Measurements from ENCODE around the gene PASK.
"Not testable (repeated sequence)": the region's sequence is repeated elsewhere in the genome, so short reads cannot be mapped to it uniquely, and the experiment has no call there.

Gene PASK

GRCh38 chr2:241148891-241149674, at the start of gene PASK:
PASK (minus strand) TSS chr2:241149472; CDS start chr2:241143032, 6,440 bp downstream.
- ATAC-seq (ENCODE audit: low read depth) (peak; percentile 89), DNase-seq (ENCODE audit: low spot score) (peak; percentile 98)
- TF ChIP-seq CTCF (IDR thresholded peaks at IDR 0.05; ENCODE audit: poor library complexity, severe bottlenecking), result peak; percentile 1
- Histone ChIP-seq H3K27me3 (ENCODE audit: insufficient read depth, poor library complexity, severe bottlenecking) (no peaks in the 10 kb centered on the region), H3K9me3 (ENCODE audit: severe bottlenecking) (no peaks in the 10 kb centered on the region), H3K36me3 (ENCODE audit: low read depth) (no peaks in the 10 kb centered on the region), H3K27ac (ENCODE audit: poor library complexity, severe bottlenecking) (peak within 1 kb of the TSS; percentile 34), H3K4me1 (ENCODE audit: insufficient read depth, poor library complexity, severe bottlenecking) (peaks cover 6% of the 10 kb centered on the region), H3K4me3 (ENCODE audit: severe bottlenecking) (peak within 1 kb of the TSS; percentile 75)

- no peak for TF ChIP-seq CTCF (IDR thresholded peaks at IDR 0.05; ENCODE audit: poor library complexity, severe bottlenecking)
- ATAC-seq (ENCODE audit: low read depth) (peak; percentile 13; the same call in 2 of the 3 replicates), DNase-seq (ENCODE audit: low spot score) (no peak)
- Histone ChIP-seq H3K27me3 (ENCODE audit: insufficient read depth, poor library complexity, severe bottlenecking) (no peaks in the 10 kb centered on the region), H3K4me1 (ENCODE audit: insufficient read depth, poor library complexity, severe bottlenecking) (no peaks in the 10 kb centered on the region), H3K4me3 (ENCODE audit: severe bottlenecking) (no peak overlapping the region), H3K36me3 (ENCODE audit: low read depth) (no peaks in the 10 kb centered on the region), H3K9me3 (ENCODE audit: severe bottlenecking) (no peaks in the 10 kb centered on the region), H3K27ac (ENCODE audit: poor library complexity, severe bottlenecking) (no peak overlapping the region)
These were observed 49.4 kb upstream of the PASK start for GRCh38 chr2:241198381-241199279.

- no peak overlapping the region for H3K27ac ChIP-seq (ENCODE audit: poor library complexity, severe bottlenecking)
- TF ChIP-seq CTCF (IDR thresholded peaks at IDR 0.05; ENCODE audit: poor library complexity, severe bottlenecking), result no peak
- no peak for DNase-seq (ENCODE audit: low spot score)
- H3K4me1 ChIP-seq (ENCODE audit: insufficient read depth, poor library complexity, severe bottlenecking), result no peaks in the 10 kb centered on the region
- no peaks in the 10 kb centered on the region for H3K9me3 ChIP-seq (ENCODE audit: severe bottlenecking)
- no peak for ATAC-seq (ENCODE audit: low read depth)
- H3K4me3 ChIP-seq (ENCODE audit: severe bottlenecking), result no peak overlapping the region
- H3K27me3 ChIP-seq (ENCODE audit: insufficient read depth, poor library complexity, severe bottlenecking), result no peaks in the 10 kb centered on the region
- no peaks in the 10 kb centered on the region for H3K36me3 ChIP-seq (ENCODE audit: low read depth)
These were observed 48.7 kb upstream of the PASK start for GRCh38 chr2:241197947-241198346.

DNA sequence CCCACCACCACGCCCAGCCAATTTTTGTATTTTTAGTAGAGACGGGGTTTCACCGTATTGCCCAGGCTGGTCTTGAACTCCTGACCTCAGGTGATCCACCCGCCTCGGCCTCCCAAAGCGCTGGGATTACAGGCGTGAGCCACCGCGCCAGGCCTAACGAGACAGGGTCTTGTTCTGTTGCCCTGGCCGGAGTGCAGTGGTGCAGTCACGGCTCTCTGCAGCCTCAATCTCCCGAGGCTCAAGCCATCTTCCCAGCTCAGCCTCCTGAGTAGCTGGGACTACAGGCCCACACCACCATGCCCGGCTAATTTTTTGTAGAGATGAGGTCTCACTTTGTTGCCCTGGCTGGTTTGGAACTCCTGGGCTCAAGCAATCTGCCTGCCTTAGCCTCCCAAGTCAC, 48.0 kb upstream of the PASK start:
- H3K9me3 ChIP-seq (ENCODE audit: severe bottlenecking); ATAC-seq (ENCODE audit: low read depth); DNase-seq (ENCODE audit: low spot score): not testable (repeated sequence)

GRCh38 chr2:241195506-241196130, 46.3 kb upstream of the PASK start:
- no peak for TF ChIP-seq CTCF (IDR thresholded peaks at IDR 0.05; ENCODE audit: poor library complexity, severe bottlenecking)
- Histone ChIP-seq H3K27ac (ENCODE audit: poor library complexity, severe bottlenecking) (no peak overlapping the region), H3K27me3 (ENCODE audit: insufficient read depth, poor library complexity, severe bottlenecking) (no peaks in the 10 kb centered on the region), H3K4me1 (ENCODE audit: insufficient read depth, poor library complexity, severe bottlenecking) (no peaks in the 10 kb centered on the region), H3K36me3 (ENCODE audit: low read depth) (no peaks in the 10 kb centered on the region), H3K4me3 (ENCODE audit: severe bottlenecking) (no peak overlapping the region), H3K9me3 (ENCODE audit: severe bottlenecking) (no peaks in the 10 kb centered on the region)
- DNase-seq (ENCODE audit: low spot score), result no peak
- no peak for ATAC-seq (ENCODE audit: low read depth)

More for the DNA sequence above, 48.0 kb upstream of the PASK start:
- not testable (repeated sequence) for H3K4me3 ChIP-seq (ENCODE audit: severe bottlenecking); H3K36me3 ChIP-seq (ENCODE audit: low read depth); H3K27ac ChIP-seq (ENCODE audit: poor library complexity, severe bottlenecking); H3K4me1 ChIP-seq (ENCODE audit: insufficient read depth, poor library complexity, severe bottlenecking); H3K27me3 ChIP-seq (ENCODE audit: insufficient read depth, poor library complexity, severe bottlenecking)
